HL-60 (cell line): Measurements from ENCODE around the gene NBPF8.
"Not testable (repeated sequence)": the region's sequence is repeated elsewhere in the genome, so short reads cannot be mapped to it uniquely, and the experiment has no call there.

Source experiments
- POLR2AphosphoS5 ChIP-seq: IDR thresholded peaks from 2 replicates; pipeline ENCODE4 v1.6.1; 2012; ENCODE audit warnings: low read depth
- TF ChIP-seq, protein P1 (sequence below): IDR thresholded peaks from one replicate; pipeline ENCODE4 v1.5.1; 2011; ENCODE audit warnings: low read length, control low read depth, inconsistent platforms; ENCODE audit not compliant: insufficient read depth
- TF ChIP-seq, protein P2 (sequence below): IDR thresholded peaks from 2 replicates; pipeline ENCODE4 v1.6.1; 2012; ENCODE audit warnings: low read depth; ENCODE audit not compliant: insufficient replicate concordance

DNA sequence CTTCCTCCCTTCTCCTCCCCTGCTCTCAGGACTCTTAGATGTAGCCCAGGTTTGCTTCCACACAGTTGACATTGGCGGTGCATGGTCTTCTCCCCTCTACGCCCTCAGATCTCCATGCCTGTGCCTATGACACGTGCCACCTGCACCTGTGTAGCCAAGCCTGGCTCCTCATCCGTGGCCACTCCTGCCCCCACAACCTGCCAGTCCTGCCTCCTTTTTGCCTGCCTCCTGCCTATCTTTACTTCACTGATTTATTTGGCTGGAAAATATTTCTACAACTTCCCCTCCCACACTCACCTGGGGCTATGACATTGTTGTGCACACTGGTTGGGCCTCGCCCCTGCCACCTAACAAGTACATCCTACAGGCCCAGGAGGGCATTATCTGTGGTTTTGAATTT, 28.2 kb upstream of the NBPF8 start:
- TF ChIP-seq, protein P1, sequence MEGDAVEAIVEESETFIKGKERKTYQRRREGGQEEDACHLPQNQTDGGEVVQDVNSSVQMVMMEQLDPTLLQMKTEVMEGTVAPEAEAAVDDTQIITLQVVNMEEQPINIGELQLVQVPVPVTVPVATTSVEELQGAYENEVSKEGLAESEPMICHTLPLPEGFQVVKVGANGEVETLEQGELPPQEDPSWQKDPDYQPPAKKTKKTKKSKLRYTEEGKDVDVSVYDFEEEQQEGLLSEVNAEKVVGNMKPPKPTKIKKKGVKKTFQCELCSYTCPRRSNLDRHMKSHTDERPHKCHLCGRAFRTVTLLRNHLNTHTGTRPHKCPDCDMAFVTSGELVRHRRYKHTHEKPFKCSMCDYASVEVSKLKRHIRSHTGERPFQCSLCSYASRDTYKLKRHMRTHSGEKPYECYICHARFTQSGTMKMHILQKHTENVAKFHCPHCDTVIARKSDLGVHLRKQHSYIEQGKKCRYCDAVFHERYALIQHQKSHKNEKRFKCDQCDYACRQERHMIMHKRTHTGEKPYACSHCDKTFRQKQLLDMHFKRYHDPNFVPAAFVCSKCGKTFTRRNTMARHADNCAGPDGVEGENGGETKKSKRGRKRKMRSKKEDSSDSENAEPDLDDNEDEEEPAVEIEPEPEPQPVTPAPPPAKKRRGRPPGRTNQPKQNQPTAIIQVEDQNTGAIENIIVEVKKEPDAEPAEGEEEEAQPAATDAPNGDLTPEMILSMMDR: not testable (repeated sequence)
- TF ChIP-seq POLR2AphosphoS5: not testable (repeated sequence)
- TF ChIP-seq, protein P2, sequence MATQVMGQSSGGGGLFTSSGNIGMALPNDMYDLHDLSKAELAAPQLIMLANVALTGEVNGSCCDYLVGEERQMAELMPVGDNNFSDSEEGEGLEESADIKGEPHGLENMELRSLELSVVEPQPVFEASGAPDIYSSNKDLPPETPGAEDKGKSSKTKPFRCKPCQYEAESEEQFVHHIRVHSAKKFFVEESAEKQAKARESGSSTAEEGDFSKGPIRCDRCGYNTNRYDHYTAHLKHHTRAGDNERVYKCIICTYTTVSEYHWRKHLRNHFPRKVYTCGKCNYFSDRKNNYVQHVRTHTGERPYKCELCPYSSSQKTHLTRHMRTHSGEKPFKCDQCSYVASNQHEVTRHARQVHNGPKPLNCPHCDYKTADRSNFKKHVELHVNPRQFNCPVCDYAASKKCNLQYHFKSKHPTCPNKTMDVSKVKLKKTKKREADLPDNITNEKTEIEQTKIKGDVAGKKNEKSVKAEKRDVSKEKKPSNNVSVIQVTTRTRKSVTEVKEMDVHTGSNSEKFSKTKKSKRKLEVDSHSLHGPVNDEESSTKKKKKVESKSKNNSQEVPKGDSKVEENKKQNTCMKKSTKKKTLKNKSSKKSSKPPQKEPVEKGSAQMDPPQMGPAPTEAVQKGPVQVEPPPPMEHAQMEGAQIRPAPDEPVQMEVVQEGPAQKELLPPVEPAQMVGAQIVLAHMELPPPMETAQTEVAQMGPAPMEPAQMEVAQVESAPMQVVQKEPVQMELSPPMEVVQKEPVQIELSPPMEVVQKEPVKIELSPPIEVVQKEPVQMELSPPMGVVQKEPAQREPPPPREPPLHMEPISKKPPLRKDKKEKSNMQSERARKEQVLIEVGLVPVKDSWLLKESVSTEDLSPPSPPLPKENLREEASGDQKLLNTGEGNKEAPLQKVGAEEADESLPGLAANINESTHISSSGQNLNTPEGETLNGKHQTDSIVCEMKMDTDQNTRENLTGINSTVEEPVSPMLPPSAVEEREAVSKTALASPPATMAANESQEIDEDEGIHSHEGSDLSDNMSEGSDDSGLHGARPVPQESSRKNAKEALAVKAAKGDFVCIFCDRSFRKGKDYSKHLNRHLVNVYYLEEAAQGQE: not testable (repeated sequence)
